Stomach (tissue), 9 donors: ENCODE measurements around the gene DOCK9. TPM values are rescaled to one million over a fixed set of nuclear protein-coding genes. Genes with fewer than 3 reads are reported as not detected.

Experiments
- DNase-seq, 2 donors: peaks; one replicate each; pipeline versions ENCODE4 v3.0.0 to v3.0.0-alpha.2; 2013 to 2019
- H3K27ac ChIP-seq, 5 donors: fragments of 200-600 bp in 4 of 5; sonication (generic) in 4 of 5; one replicate each; pipeline ENCODE4 v1.5.1; 2013 to 2019; ENCODE audit warnings: mild to moderate bottlenecking in 1 of 5, moderate library complexity in 1 of 5
- H3K27me3 ChIP-seq, 3 donors: fragments of 200-600 bp; sonication (generic); one replicate each; pipeline ENCODE4 v1.5.1; 2017 to 2019; ENCODE audit warnings: mixed run types in 1 of 3
- H3K36me3 ChIP-seq, 4 donors: fragments of 200-600 bp; sonication (generic); 1 replicate in 3 of 4; 2 replicates in 1 of 4; pipeline ENCODE4 v1.5.1; 2016 to 2019
- H3K4me1 ChIP-seq, 4 donors: fragments of 200-600 bp; sonication (generic); one replicate each; pipeline ENCODE4 v1.5.1; 2016 to 2019
- H3K4me3 ChIP-seq, 4 donors: fragments of 200-600 bp; sonication (generic) in 3 of 4; one replicate each; pipeline ENCODE4 v1.5.1; 2016 to 2019; ENCODE audit warnings: mild to moderate bottlenecking in 1 of 4
- H3K9me3 ChIP-seq, 4 donors: fragments of 200-600 bp; sonication (generic); one replicate each; pipeline ENCODE4 v1.5.1; 2016 to 2019
- CTCF ChIP-seq, 7 experiments: fragments of 450-650 bp in 4 of 7; fragments of 200-600 bp in 3 of 7; sonication (generic) in 3 of 7; IDR thresholded peaks; one replicate each; pipeline ENCODE4 v1.5.1; 2016 to 2019; ENCODE audit warnings: antibody characterized with exemption in 7 of 7, control low read depth in 2 of 7, mild to moderate bottlenecking in 1 of 7
- EP300 ChIP-seq: sonication (generic); formaldehyde crosslinking; IDR thresholded peaks from one replicate; pipeline ENCODE4 v1.6.1; 2017; ENCODE audit warnings: antibody characterized with exemption
- POLR2A ChIP-seq, 4 donors: fragments of 450-650 bp; IDR thresholded peaks; one replicate each; pipeline ENCODE4 v1.6.1; 2016; ENCODE audit warnings: antibody characterized with exemption in 4 of 4, control low read depth in 2 of 4, mild to moderate bottlenecking in 1 of 4, moderate library complexity in 1 of 4
- POLR2AphosphoS5 ChIP-seq, 3 donors: sonication (generic); formaldehyde crosslinking; IDR thresholded peaks; one replicate each; pipeline ENCODE4 v1.6.1; 2016; ENCODE audit warnings: antibody characterized with exemption in 3 of 3
- WGBS, 5 donors: extraction: QIAGEN DNeasy Blood & Tissue Kit in 3 of 5; methylation state at CpG; one replicate each; pipeline versions ENCODE4 v1.1.5 to v1.1.7; 2013 to 2018; 5-methylcytosine and 5-hydroxymethylcytosine counted together
- intact Hi-C: fragments of 100-400 bp; cut with DNase I; formaldehyde crosslinking; loops from one replicate; pipeline ENCODE4 v1.15.1; 2023; ENCODE audit warnings: low total_unique reads
- polyA plus RNA-seq, 3 donors: library from polyadenylated mRNA; stranded (reverse); fragments of 200-250 nt; gene quantifications; one replicate each; pipeline ENCODE4 v1.2.3, GENCODE V29; 2013
- total RNA-seq, 5 donors: library from RNA; depleted of rRNA; stranded (reverse); fragments of >200 nt; gene quantifications; one replicate each; pipeline versions ENCODE4 v1.1.0 to v1.2.3, GENCODE V29; 2014 to 2016
- donor health status: healthy with polysubstance abuse.
- donor health status: Bipolar disorder and iron deficiency.
- donor health status: healthy.

The DOCK9 gene
- total and polyA plus RNA-seq, 8 donors: 8.7 to 97.9 (median 49.2) TPM

GRCh38 chr13:98842858-98843481 is 134.9 kb downstream of the DOCK9 start:
- no peak overlapping the region for H3K27ac ChIP-seq
- WGBS, 5 donors: 30 to 38% (median 35%) methylated on average over 5 of the region's 5 CpGs
- peaks cover 10 to 33% (median 33%) of the 10 kb centered on the region in 4 donors for H3K36me3 ChIP-seq
- no peak overlapping the region for H3K4me3 ChIP-seq
- peak in 5 of 7 experiments; percentile 58 to 82 (median 74) for TF ChIP-seq CTCF (IDR thresholded peaks at IDR 0.05)
- no peak for TF ChIP-seq EP300
- peak in 1 of 3 donors; percentile 19 for TF ChIP-seq POLR2AphosphoS5 (IDR thresholded peaks at IDR 0.05)
- no peak for TF ChIP-seq POLR2A (IDR thresholded peaks at IDR 0.05)
- peak; percentile 71 to 93 for DNase-seq
- no peaks in the 10 kb centered on the region for H3K9me3 ChIP-seq
- no peaks in the 10 kb centered on the region for H3K27me3 ChIP-seq
- intact Hi-C loops: no loop called here
- H3K4me1 ChIP-seq: peaks cover 0 to 17% (median 0%) of the 10 kb centered on the region in 4 donors

- H3K4me1 ChIP-seq: peaks cover 0 to 17% (median 0%) of the 10 kb centered on the region in 4 donors
- no peak overlapping the region for H3K4me3 ChIP-seq
- WGBS, 5 donors: 82 to 97% (median 85%) methylated on average over 2 of the region's 2 CpGs
- H3K36me3 ChIP-seq: peaks cover 10 to 34% (median 28%) of the 10 kb centered on the region in 4 donors
- H3K9me3 ChIP-seq: no peaks in the 10 kb centered on the region
- no peaks in the 10 kb centered on the region for H3K27me3 ChIP-seq
- no peak for TF ChIP-seq CTCF (IDR thresholded peaks at IDR 0.05)
- no peak overlapping the region for H3K27ac ChIP-seq
- DNase-seq: no peak
- intact Hi-C loops: no loop called here
These were observed 135.8 kb downstream of the DOCK9 start for GRCh38 chr13:98842070-98842469.

- intact Hi-C loops: no loop called here
- H3K27me3 ChIP-seq: no peaks in the 10 kb centered on the region
- peak in 5 of 7 experiments; percentile 60 to 80 (median 70) for TF ChIP-seq CTCF (IDR thresholded peaks at IDR 0.05)
- no peak for TF ChIP-seq POLR2A (IDR thresholded peaks at IDR 0.05)
- DNase-seq: peak; percentile 62 to 80
- H3K9me3 ChIP-seq: no peaks in the 10 kb centered on the region
- H3K36me3 ChIP-seq: peaks cover 2 to 26% (median 15%) of the 10 kb centered on the region in 4 donors
- 44 to 48% (median 46%) methylated on average over 14 of the region's 14 CpGs for WGBS, 5 donors
- no peak overlapping the region for H3K4me3 ChIP-seq
- peaks cover 0 to 17% (median 0%) of the 10 kb centered on the region in 4 donors for H3K4me1 ChIP-seq
- H3K27ac ChIP-seq: no peak overlapping the region
These were observed 137.8 kb downstream of the DOCK9 start for GRCh38 chr13:98839856-98840769.

- DNase-seq: no peak
- TF ChIP-seq POLR2A (IDR thresholded peaks at IDR 0.05): no peak
- intact Hi-C loops: no loop called here
- Histone ChIP-seq H3K9me3 (no peaks in the 10 kb centered on the region), H3K4me1 (peaks cover 0 to 17% (median 0%) of the 10 kb centered on the region in 4 donors), H3K27me3 (no peaks in the 10 kb centered on the region), H3K36me3 (peaks cover 0 to 16% (median 6%) of the 10 kb centered on the region in 4 donors), H3K4me3 (no peak overlapping the region), H3K27ac (no peak overlapping the region)
- 92 to 99% (median 98%) methylated on average over 2 of the region's 2 CpGs for WGBS, 5 donors
These were observed 139.1 kb downstream of the DOCK9 start for GRCh38 chr13:98838776-98839175.
